ENCODE data around the gene NOP9. TPM values are rescaled to one million over a fixed set of nuclear protein-coding genes. Genes with fewer than 3 reads are reported as not detected.

The NOP9 gene
- total RNA-seq, 2 donors from 2014 or later: 21.2 to 22.9 TPM

DNA sequence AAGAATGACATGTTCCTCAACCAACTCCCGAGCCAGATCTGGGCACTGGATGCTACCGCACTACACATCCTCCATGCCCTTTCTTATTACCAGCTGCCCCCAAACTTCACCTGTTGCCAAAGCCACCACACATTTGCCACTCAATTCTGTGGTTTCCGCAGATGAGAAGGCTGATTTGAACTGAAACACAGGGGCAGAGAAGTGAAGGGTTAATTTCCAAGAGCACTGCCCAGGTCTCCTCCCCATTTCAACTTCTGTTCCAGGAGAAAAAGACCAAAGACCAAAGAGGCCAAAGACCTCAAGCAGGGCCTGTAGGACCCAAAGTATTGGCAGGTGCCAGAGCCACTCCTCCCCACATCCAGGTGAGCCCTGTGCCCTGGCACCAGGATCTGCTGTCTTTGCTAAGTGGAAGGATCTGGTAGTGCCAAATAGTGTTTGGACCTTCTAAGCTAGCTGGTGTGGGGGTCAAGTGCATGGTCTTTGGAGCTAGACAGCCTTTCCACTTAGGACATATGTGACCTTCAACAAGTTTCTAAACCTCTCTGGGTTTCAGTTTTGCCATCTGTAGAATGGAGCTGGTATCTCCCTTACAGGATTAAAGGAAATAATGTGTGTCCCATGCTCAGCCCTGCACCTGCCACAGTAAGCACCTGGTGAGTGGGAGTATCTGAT, 8.1 kb upstream of the NOP9 start:
- 91% methylated on average over 3 of the region's 3 CpGs for WGBS
- H3K27me3 ChIP-seq (replicated peaks; ENCODE audit: insufficient read depth): no peaks in the 10 kb centered on the region
- H3K27ac ChIP-seq: no peak overlapping the region
- H3K4me1 ChIP-seq (replicated peaks): no peaks in the 10 kb centered on the region
- TF ChIP-seq CTCF (IDR thresholded peaks at IDR 0.05) (no peak), POLR2AphosphoS5 (IDR thresholded peaks at IDR 0.05) (no peak), POLR2A (IDR thresholded peaks at IDR 0.05) (no peak)
- no peak for DNase-seq (ENCODE audit: low spot score)
- H3K9me3 ChIP-seq: no peaks in the 10 kb centered on the region
- H3K4me3 ChIP-seq: no peak overlapping the region
- intact Hi-C loops (cut with DNase I): no loop called here
- H3K36me3 ChIP-seq: no peaks in the 10 kb centered on the region

GRCh38 chr14:24292118-24292807, 7.4 kb upstream of the NOP9 start:
- no peaks in the 10 kb centered on the region for H3K9me3 ChIP-seq
- no peaks in the 10 kb centered on the region for H3K36me3 ChIP-seq
- H3K4me3 ChIP-seq: no peak overlapping the region
- no peak overlapping the region for H3K27ac ChIP-seq
- intact Hi-C loops (cut with DNase I): no loop called here
- TF ChIP-seq CTCF (IDR thresholded peaks at IDR 0.05) (no peak), POLR2A (IDR thresholded peaks at IDR 0.05) (no peak), POLR2AphosphoS5 (IDR thresholded peaks at IDR 0.05) (no peak)
- WGBS: 91% methylated on average over 11 of the region's 11 CpGs
- no peaks in the 10 kb centered on the region for H3K4me1 ChIP-seq (replicated peaks)
- DNase-seq (ENCODE audit: low spot score): no peak
- H3K27me3 ChIP-seq (replicated peaks; ENCODE audit: insufficient read depth): no peaks in the 10 kb centered on the region

- intact Hi-C loops (cut with DNase I): no loop called here
- no peak for TF ChIP-seq POLR2AphosphoS5 (IDR thresholded peaks at IDR 0.05)
- TF ChIP-seq CTCF (IDR thresholded peaks at IDR 0.05): no peak
- TF ChIP-seq POLR2A (IDR thresholded peaks at IDR 0.05): no peak
- WGBS: 92% methylated on average over 2 of the region's 2 CpGs
- H3K27me3 ChIP-seq (replicated peaks; ENCODE audit: insufficient read depth): no peaks in the 10 kb centered on the region
- peaks cover 1% of the 10 kb centered on the region for H3K4me1 ChIP-seq (replicated peaks)
- H3K36me3 ChIP-seq: no peaks in the 10 kb centered on the region
- no peak overlapping the region for H3K4me3 ChIP-seq
- no peak overlapping the region for H3K27ac ChIP-seq
- no peak for DNase-seq (ENCODE audit: low spot score)
- H3K9me3 ChIP-seq: no peaks in the 10 kb centered on the region
These were observed 6.1 kb upstream of the NOP9 start for GRCh38 chr14:24293525-24293924.

DNA sequence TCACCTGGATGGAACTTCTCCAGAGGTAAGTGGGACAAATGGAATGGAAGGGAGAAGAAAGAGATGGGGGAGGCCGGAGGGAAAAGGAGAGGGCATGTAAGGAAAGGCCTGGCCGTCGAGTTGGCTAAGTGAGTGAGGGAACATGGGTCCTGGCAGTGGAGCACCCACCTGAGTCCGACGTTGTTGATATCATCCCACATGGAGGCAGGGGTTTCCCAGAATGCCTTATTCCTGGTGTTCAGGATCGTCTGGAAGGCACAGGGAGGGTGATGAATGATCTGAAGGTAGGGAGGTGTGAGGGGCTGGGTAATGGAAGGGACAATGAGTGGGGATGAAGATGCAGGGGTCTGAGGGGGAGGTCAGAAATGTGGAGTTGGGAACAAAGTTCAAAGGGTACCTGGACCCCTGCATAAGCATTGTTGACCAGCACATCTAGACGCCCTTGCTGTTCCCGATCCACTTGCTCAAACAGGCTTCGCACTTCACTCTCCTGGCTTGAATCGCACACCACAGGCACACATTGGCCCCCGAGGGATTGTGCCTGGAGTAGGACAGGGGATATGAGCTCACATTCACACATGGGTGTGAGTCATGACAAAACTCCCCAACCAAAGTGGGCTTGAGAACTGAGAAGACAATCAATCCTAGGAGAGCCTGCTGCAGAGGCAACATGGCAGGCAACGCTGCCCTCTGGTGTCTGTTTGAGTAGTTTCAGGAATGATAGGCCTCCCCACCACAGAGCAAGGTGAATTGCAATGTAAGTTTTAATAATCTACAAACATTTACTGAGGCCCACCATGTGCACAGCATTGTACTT, 3.1 kb upstream of the NOP9 start:
- no peak overlapping the region for H3K27ac ChIP-seq
- intact Hi-C loops (cut with DNase I): loop anchor here (2.0 kb wide), 1 partner anchor 54 kb away; the partner anchor contains the start of gene TINF2
- no peaks in the 10 kb centered on the region for H3K36me3 ChIP-seq
- 60% methylated on average over 12 of the region's 12 CpGs for WGBS
- no peaks in the 10 kb centered on the region for H3K9me3 ChIP-seq
- DNase-seq (ENCODE audit: low spot score): peak; percentile 51
- H3K4me3 ChIP-seq: no peak overlapping the region
- peak; percentile 25 to 80 (median 61) for TF ChIP-seq CTCF (IDR thresholded peaks at IDR 0.05)
- TF ChIP-seq POLR2AphosphoS5 (IDR thresholded peaks at IDR 0.05): peak; percentile 41
- no peak for TF ChIP-seq POLR2A (IDR thresholded peaks at IDR 0.05)
- H3K4me1 ChIP-seq (replicated peaks): peaks cover 14% of the 10 kb centered on the region
- H3K27me3 ChIP-seq (replicated peaks; ENCODE audit: insufficient read depth): no peaks in the 10 kb centered on the region
